Stimulated activated CD4-positive, alpha-beta T cell treated with anti-CD3 and anti-CD28 coated beads, Interleukin-15, amount 100 ng/mL, for 1 hour (primary cell): ENCODE measurements around the gene SERP1.
A peak's percentile ranks its signal among the peaks of the same experiment; 100 is the strongest.

Experiments
- DNase-seq, 2 donors: peaks; one replicate each; pipeline ENCODE4 v3.0.0-alpha.2; 2020; ENCODE audit warnings: low read depth in 1 of 2, low spot score in 1 of 2

SERP1 gene

DNA sequence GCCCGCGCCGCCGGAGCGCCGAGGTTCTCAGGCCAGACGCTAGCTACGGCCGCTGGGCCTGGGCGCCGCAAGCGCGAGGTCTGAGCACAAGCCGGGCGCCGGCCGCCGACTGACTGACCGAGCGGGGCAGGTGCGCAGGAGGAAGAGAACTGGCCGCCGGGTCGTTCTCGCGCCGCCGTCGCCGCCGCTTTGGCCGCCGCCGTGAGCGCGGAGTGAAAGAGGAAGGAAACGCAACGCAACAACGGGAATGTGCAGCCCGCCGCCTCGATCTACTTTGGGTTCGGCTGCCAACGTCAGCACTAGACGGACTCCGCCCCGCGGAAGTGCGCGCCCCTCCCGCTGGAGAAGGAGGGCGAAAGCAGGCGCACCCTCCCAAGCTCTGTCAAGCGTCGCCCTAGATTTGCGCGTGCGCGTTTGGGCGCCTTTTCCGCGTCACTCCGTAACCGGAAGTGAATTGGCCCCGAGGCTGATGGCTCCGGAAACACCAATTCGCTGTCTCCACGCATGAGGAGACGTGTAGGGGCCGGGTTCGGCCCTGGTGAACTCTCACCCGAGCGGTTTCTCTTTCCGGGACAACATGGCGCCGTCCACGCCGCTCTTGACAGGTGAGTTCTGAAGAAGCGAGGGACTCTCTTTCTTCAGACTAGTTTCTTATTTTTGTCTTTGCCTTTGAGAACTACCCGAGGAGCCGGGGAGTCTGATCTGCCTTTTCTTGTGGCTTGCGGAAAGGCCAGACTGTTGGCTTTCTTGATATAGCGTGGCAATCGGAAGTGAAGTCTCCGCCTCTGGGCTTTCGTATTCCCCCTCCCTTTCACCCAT lies at the start of gene SERP1, which contains the start of gene EIF2A:
TSS of gene SERP1 (minus strand) at position 271 of the 819 bp plus-strand sequence. CDS start 361 bp downstream, outside the sequence.
TSS of gene EIF2A (plus strand) at position 562 of the 819 bp plus-strand sequence. CDS start at position 578, 16 bp downstream.
- peak; percentile 97 to 98 for DNase-seq

DNA sequence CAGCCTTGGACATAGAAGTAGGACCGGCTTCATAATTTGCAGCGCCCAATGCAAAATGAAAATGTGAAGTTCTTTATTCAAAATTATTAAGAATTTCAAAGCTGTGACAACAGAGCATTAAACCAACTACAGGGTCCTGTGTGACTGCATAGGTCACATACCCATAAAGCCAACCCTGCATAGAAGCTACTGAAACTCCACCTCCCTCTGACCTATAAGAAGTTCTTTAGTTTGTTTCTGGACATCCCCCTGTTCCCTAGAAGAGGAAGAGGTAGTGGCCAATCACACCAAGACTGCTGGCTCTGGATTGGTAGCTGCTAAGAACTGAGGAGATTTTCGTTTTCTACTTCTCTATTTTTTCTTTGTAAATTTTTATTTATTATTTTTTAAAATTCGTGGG lies 47.9 kb upstream of the SERP1 start:
- no peak for DNase-seq

- no peak for DNase-seq
Measured at GRCh38 chr3:150589759-150590158, 43.5 kb upstream of the SERP1 start.

DNA sequence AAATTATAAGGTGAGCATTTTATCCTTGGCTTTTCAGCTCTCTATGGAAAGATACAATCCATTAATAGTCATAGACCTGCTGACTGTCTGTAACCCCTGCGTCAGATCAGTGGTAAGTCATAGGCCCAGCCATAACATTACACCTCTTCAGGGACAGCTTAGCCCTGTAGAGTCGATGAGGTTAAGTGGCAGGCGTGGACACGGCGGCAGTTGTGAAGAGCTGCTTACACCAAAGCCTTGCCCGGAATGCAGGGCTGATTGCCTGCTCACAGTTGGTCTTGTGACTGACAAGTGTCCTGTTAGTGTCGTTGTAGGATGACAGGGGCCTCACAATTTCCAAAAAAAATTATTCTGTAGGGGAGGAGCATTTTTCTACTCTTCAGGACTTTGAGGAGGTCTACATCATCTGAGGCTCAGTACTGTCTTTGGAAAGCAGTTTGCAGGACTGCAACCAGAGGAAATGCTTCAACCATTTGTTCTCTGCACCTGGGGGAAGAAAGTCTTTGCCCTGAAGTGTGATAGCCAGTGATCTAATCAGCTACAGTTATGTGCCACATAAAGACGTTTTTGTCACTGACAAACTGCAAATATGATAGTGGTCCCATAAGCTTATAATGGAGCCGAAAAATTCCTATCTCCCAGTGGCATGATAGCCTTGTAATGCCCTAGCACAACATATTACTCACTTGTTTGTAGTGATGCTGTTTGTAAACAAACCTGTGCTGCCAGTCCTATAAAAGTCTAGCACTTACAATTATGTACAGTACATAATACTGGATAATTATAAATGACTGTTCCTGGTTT lies 41.9 kb upstream of the SERP1 start:
- DNase-seq: no peak

- DNase-seq: no peak
Measured at GRCh38 chr3:150583028-150583427, 36.7 kb upstream of the SERP1 start.

GRCh38 chr3:150582620-150583019 lies 36.3 kb upstream of the SERP1 start:
- DNase-seq: no peak

DNA sequence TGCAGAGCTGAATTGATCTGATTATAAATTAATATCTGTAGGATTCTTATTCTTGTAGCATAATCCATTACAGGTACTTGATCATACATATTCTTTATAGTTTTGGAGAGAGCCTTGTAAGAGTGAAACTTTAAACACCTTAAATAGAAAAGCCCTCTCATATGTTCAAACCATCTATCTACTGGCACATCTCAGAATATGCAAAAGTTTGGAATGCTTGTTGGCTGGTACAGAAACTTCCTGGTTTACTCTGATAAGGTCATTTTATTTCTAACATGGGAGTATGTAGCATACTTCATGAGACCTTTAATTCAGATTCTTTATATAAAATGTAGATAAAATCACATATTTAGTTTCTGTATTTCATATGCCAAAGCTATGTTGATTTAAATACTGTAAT lies 34.9 kb upstream of the SERP1 start:
- DNase-seq: no peak

- no peak for DNase-seq
Measured at GRCh38 chr3:150577855-150578254, 31.6 kb upstream of the SERP1 start.

- no peak for DNase-seq
Measured at GRCh38 chr3:150567328-150567727, 21.0 kb upstream of the SERP1 start.

- DNase-seq: no peak
Measured at GRCh38 chr3:150564243-150564642, 17.9 kb upstream of the SERP1 start.

GRCh38 chr3:150557725-150558124 lies 11.4 kb upstream of the SERP1 start:
- no peak for DNase-seq

GRCh38 chr3:150556792-150557191 lies 10.5 kb upstream of the SERP1 start:
- no peak for DNase-seq

DNA sequence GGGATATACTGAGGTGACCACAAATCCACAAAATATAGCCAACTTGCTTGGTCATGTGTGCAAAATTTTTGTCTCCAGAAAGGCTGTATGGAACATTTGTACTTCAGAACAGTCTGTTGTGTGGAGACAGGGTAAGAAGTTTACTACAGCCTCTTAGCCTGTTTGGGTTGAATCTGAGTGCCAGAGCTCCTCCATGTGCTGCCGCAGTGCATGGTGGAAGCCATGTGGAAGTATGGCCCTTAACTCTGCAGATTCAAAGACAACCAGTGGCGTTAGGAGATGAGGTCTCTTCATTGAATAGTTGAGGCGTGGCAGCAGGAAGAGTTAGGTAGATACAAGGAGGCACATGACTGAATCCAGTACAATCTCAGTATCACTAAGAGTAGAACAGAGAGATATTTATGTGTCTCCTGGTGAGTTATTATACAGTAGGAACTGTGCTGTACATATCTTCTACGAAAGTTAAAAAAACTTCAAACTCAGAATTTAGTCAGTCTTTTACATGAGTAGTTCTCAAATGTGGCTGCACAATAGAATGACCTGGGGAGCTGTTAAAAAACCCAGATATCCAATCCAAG lies 9.7 kb upstream of the SERP1 start:
- no peak for DNase-seq

- no peak for DNase-seq
Measured at GRCh38 chr3:150547045-150547741, 897 bp upstream of the SERP1 start.

DNA sequence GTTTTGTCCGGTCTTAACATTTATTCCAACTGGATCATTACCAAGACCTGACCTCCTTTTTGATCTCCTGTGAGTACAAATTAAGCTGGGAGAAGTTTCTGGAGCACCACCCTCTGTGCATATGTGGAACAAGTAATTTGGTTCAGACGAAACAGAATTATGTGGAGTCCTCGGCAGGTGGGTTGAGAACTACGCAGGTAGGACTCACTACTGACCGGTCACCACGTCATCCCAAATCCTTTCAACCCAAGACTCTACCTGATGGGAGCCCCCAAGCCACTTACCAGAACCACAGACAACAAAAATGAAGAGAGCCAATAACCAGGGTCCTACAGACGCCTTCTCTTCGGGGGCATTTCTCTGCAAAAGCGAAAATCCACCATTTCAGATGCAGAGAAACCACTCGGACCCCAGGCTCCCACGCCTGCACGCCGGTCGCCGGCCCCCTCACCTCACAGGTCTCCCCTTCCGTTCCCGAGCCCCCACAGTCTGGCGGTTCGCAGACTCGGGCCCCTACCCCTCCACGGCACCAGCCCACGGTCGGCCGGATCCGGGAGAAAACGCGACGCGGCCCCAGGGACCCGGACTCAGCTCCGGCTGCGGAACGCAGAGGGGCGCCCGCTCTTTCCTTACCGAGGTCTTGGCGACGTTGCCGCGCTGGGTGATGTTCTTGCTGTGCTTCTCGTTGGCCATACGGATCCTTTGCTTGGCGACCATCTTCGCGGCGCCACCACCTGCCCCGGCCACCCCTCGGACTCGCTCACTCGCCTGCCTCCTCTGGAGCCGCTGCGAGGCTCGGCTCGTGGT lies 674 bp downstream of the SERP1 start:
- peak; percentile 12 to 18 for DNase-seq

- DNase-seq: no peak
Measured at GRCh38 chr3:150544726-150545125, 1.6 kb downstream of the SERP1 start.

DNA sequence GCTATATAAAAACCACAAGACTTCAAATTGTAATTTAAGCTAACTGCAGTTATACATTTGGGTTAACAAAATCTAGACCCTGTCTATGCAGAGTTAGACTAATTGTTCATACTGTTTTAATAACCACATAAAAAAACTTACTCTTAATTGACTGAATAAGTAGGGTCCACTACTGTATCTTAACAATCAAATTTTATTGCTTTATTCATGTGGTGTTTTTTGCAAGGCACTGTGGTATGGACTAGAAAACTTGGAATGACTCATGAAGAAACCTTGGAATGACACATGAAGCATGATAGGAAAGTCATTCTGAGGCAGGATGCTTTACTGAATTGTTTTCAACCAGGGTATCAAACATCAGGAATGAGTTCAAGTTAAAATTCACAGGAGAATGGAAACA lies 2.3 kb downstream of the SERP1 start:
- no peak for DNase-seq

- DNase-seq: no peak
Measured at GRCh38 chr3:150543531-150543930, 2.8 kb downstream of the SERP1 start.

GRCh38 chr3:150543128-150543527 lies 3.2 kb downstream of the SERP1 start:
- no peak for DNase-seq

DNA sequence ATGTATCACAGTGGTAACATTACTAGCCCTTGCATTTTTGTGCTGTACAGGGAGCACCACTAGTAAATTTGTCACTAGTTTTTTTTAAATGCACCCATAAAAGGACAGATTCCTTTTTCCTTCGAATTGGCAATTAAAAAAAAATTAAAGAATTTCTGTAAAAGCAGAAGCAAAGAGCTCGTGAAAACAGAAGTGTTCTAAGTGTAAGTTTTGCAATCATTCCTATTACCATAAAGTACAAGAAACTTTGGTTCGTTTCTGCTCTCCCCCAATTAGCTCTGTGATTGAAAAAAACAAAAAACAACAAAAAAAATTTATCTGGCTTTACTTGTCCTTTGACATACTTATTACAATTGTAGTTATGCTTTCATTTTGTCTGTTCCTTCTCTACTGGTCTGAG lies 5.3 kb downstream of the SERP1 start:
- no peak for DNase-seq
